ENCODE results near the gene FHOD3. TPM values are rescaled to one million over a fixed set of nuclear protein-coding genes. Genes with fewer than 3 reads are reported as not detected.

FHOD3 gene
- total and polyA plus RNA-seq, 2 of the 8 experiments (the other 6 are each of a cell fraction or from before 2014, with no cell fraction given), result 9.7 to 10.5 TPM

GRCh38 chr18:36665952-36666351, 368.4 kb downstream of the FHOD3 start (continued):
- TF ChIP-seq GTF2F1 (IDR thresholded peaks at IDR 0.05; ENCODE audit: borderline replicate concordance, low read depth, low read length) (no peak), RBBP5 (IDR thresholded peaks at IDR 0.05; ENCODE audit: borderline replicate concordance, low read depth, low read length) (no peak), SP4 (IDR thresholded peaks at IDR 0.05; ENCODE audit: low read length) (no peak)
